Left ventricle myocardium inferior (tissue), 1 donor: ENCODE results near the gene ATAD3A. TPM values are rescaled to one million over a fixed set of nuclear protein-coding genes. Genes with fewer than 3 reads are reported as not detected.

Source experiments
- DNase-seq: peaks from one replicate; pipeline ENCODE4 v3.0.0-alpha.2; 2020
- H3K27ac ChIP-seq: fragments of 200-600 bp; replicated peaks from 2 replicates; pipeline ENCODE4 v1.8.0; 2021
- H3K27me3 ChIP-seq: fragments of 200-600 bp; 2 replicates; pipeline ENCODE4 v1.8.0; 2021; ENCODE audit warnings: low read depth
- H3K36me3 ChIP-seq: fragments of 200-600 bp; 2 replicates; pipeline ENCODE4 v1.8.0; 2021
- H3K4me1 ChIP-seq: fragments of 200-600 bp; 2 replicates; pipeline ENCODE4 v1.8.0; 2021
- H3K4me3 ChIP-seq: fragments of 200-600 bp; 2 replicates; pipeline ENCODE4 v1.8.0; 2021; ENCODE audit warnings: mild to moderate bottlenecking, moderate library complexity
- H3K9me3 ChIP-seq: fragments of 200-600 bp; replicated peaks from 2 replicates; pipeline ENCODE4 v1.8.0; 2021
- CTCF ChIP-seq: fragments of 200-600 bp; IDR thresholded peaks from 2 replicates; pipeline ENCODE4 v1.8.0; 2021; ENCODE audit warnings: antibody characterized with exemption, mild to moderate bottlenecking, borderline replicate concordance
- intact Hi-C: fragments of 100-400 bp; cut with micrococcal nuclease; formaldehyde crosslinking; loops from one replicate; pipeline ENCODE4 v1.11.0; 2022
- total RNA-seq: library from RNA; stranded (reverse); fragmentation: NEBNext Ultra II Directional; extraction: Animal tissue kit (Norgen Biotek cat#: 25700); gene quantifications from one replicate; pipeline ENCODE4 v1.2.1, GENCODE V29; 2021
- donor health status: DM: no; HTN: yes; CAD: no; lungs with severe emphysema.

ATAD3A gene
- total RNA-seq, 1 donor from 2014 or later = 19.4 TPM

GRCh38 chr1:1545946-1546737 lies 34.2 kb downstream of the ATAD3A start:
- H3K36me3 ChIP-seq = peaks cover 20% of the 10 kb centered on the region
- H3K27ac ChIP-seq = no peak overlapping the region
- no peak overlapping the region for H3K4me3 ChIP-seq
- intact Hi-C loops = no loop called here
- no peak for TF ChIP-seq CTCF
- H3K9me3 ChIP-seq = no peaks in the 10 kb centered on the region
- no peak for DNase-seq
- no peaks in the 10 kb centered on the region for H3K27me3 ChIP-seq
- H3K4me1 ChIP-seq = peaks cover 54% of the 10 kb centered on the region

- no peaks in the 10 kb centered on the region for H3K9me3 ChIP-seq
- no peak for TF ChIP-seq CTCF
- H3K36me3 ChIP-seq = peaks cover 11% of the 10 kb centered on the region
- H3K4me3 ChIP-seq = no peak overlapping the region
- H3K27ac ChIP-seq = no peak overlapping the region
- no peak for DNase-seq
- H3K4me1 ChIP-seq = peaks cover 53% of the 10 kb centered on the region
- intact Hi-C loops = no loop called here
- H3K27me3 ChIP-seq = no peaks in the 10 kb centered on the region
These were observed 35.0 kb downstream of the ATAD3A start for GRCh38 chr1:1547011-1547410.

- H3K27me3 ChIP-seq = no peaks in the 10 kb centered on the region
- no peak overlapping the region for H3K4me3 ChIP-seq
- intact Hi-C loops = no loop called here
- H3K4me1 ChIP-seq = peaks cover 49% of the 10 kb centered on the region
- DNase-seq = no peak
- H3K27ac ChIP-seq = no peak overlapping the region
- no peaks in the 10 kb centered on the region for H3K9me3 ChIP-seq
- TF ChIP-seq CTCF = no peak
- peaks cover 7% of the 10 kb centered on the region for H3K36me3 ChIP-seq
These were observed 35.5 kb downstream of the ATAD3A start for GRCh38 chr1:1547476-1547875.

- DNase-seq = no peak
- H3K27me3 ChIP-seq = no peaks in the 10 kb centered on the region
- no peak overlapping the region for H3K27ac ChIP-seq
- no peaks in the 10 kb centered on the region for H3K36me3 ChIP-seq
- intact Hi-C loops = no loop called here
- peaks cover 40% of the 10 kb centered on the region for H3K4me1 ChIP-seq
- H3K4me3 ChIP-seq = no peak overlapping the region
- no peak for TF ChIP-seq CTCF
- no peaks in the 10 kb centered on the region for H3K9me3 ChIP-seq
These were observed 36.6 kb downstream of the ATAD3A start for GRCh38 chr1:1548591-1548990.

GRCh38 chr1:1550087-1550486 lies 38.1 kb downstream of the ATAD3A start:
- H3K4me1 ChIP-seq = peaks cover 38% of the 10 kb centered on the region
- no peak for TF ChIP-seq CTCF
- H3K4me3 ChIP-seq = no peak overlapping the region
- intact Hi-C loops = no loop called here
- H3K36me3 ChIP-seq = no peaks in the 10 kb centered on the region
- H3K27me3 ChIP-seq = no peaks in the 10 kb centered on the region
- no peaks in the 10 kb centered on the region for H3K9me3 ChIP-seq
- no peak for DNase-seq
- H3K27ac ChIP-seq = peak overlapping the region; percentile 65
